HG02678 (cell line): Measurements from ENCODE around the gene CFAP299.

ENCODE experiments used
- ATAC-seq: cut with Tn5 transposase; IDR thresholded peaks from one replicate; pipeline ENCODE4 v1.9.1; 2021; ENCODE audit warnings: mild to moderate bottlenecking, moderate library complexity; ENCODE audit not compliant: unreplicated experiment

The CFAP299 gene

GRCh38 chr4:81007417-81007816 is 671.9 kb downstream of the CFAP299 start:
- no peak for ATAC-seq
